HG02852 (cell line): ENCODE results near the gene SSH3.

Experiments
- ATAC-seq: cut with Tn5 transposase; IDR thresholded peaks from one replicate; pipeline ENCODE4 v1.9.1; 2021; ENCODE audit warnings: mild to moderate bottlenecking, moderate library complexity; ENCODE audit not compliant: unreplicated experiment

The SSH3 gene

DNA sequence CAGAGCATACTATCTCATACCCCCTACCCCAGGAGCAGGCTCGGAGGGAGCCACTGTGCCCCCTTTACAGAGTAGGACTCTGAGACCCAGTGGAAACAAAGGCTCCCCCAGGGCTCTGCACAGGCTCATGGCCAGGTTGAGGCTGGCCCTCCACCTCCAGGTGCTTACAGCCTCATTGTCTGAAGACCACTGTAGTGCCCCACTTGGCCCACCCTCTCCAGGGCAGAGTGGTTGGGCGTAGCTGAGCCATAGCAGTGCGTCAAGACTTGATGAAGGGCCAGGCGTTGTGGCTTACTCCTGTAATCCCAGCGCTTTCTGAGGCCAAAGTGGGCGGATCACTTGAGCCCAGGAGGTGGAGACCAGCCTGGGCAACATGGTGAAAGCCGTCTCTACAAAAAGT is 12.5 kb upstream of the SSH3 start:
- no peak for ATAC-seq

DNA sequence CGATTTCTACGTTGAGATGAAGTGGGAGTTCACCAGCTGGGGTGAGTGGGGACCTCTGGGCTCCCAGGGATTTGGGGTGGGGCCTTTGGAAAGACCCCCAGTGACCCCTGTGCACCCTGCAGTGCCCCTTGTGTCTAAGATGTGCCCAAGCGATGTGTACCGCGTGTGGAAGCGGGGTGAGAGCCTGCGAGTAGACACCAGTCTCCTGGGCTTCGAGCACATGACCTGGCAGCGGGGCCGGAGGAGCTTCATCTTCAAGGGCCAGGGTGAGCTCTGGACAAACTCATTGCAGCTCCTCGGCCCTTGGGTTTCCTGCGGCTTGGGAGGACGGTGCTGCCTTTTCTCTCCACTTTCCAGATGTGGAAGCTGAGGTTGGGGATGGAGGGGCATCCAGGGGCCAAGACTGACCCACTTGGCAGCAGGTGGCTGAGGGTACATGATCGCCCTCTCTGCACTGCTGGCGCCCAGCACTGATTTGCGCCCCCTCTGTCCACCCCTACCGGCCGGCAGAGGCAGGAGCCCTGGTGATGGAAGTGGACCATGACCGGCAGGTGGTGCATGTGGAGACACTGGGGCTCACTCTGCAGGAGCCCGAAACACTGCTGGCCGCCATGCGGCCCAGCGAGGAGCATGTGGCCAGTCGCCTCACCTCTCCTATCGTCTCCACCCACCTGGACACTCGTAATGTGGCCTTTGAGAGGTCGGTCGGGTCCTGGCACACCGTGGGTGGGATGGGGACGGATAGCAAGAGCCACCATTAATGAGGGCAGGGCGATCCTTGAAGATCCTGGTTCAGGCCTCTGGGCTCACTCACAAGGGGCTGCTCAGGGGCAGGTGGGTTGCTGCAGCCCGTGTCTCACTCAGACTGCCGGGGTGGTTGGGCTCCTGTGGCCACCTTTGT is 11.6 kb upstream of the SSH3 start:
- no peak for ATAC-seq

DNA sequence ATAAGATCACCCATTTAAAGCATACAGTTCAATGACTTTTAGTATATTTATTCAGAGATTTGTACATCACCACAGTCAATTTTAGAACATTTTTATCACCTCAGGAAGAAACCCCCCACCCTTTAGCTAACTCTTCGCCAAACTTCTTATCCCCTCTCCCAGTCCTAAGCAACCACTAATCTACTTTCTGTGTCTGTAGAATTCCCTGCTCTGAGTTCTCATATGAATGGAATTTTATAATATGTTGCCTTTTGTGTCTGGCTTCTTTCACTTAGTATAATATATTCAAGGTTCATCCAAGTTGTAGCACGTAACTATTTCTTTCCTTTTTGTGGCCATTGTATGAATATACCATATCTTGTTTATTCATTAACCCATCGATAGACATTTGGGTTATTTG is 10.7 kb upstream of the SSH3 start:
- no peak for ATAC-seq

DNA sequence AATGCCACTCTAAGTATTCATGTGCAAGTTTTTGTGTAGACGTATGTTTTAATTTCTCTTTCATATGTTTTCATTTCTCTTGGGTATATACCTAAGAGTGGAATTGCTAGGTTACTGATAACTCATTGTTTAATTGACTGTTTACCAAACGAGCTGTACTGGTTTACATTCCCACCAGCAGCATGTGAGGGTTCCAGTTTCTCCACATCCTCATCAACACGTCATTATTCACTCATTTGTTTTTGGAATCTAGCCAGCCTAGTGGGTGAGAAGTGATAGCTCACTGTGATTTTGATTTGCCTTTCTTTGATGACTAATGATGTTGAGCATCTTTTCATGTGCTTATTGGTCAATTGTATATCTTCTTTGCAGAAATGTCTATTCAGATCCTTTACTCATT is 10.2 kb upstream of the SSH3 start:
- ATAC-seq = no peak

DNA sequence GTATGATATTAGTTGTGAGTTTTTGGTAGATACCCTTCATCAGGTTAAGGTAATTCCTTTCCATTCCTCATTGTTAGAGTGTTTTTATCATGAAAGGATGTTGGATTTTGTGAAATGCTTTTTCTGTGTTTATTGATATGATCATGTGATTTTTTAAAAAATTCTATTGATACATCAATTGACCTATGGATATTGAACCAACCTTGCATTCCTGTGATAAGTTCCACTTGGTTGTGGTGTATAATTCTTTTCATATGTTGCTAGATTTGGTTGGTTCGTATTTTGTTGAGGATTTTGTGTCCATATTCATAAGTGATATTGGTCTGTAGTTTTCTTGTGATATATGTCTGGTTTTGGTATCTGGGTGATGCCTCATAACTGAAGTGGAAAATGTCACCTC is 7.5 kb upstream of the SSH3 start:
- ATAC-seq = no peak

DNA sequence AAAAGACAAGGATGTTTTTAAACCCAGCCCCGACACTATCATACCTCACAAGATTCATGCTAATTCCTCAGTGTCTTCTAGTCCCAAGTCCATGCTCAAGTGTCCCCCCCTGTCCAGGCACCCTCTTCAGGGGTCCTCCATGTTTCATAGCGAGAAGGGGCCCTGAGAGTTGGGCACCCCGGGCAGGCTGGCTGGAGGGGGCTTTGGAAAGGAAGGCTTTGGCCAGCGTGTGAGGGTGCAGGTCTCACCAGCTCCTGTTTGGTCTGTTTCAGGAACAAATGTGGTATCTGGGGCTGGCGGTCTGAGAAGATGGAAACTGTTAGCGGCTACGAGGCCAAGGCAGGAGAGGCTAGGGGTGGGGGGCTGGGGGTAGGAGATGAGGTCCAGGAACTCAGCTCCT is 4.5 kb upstream of the SSH3 start:
- no peak for ATAC-seq

DNA sequence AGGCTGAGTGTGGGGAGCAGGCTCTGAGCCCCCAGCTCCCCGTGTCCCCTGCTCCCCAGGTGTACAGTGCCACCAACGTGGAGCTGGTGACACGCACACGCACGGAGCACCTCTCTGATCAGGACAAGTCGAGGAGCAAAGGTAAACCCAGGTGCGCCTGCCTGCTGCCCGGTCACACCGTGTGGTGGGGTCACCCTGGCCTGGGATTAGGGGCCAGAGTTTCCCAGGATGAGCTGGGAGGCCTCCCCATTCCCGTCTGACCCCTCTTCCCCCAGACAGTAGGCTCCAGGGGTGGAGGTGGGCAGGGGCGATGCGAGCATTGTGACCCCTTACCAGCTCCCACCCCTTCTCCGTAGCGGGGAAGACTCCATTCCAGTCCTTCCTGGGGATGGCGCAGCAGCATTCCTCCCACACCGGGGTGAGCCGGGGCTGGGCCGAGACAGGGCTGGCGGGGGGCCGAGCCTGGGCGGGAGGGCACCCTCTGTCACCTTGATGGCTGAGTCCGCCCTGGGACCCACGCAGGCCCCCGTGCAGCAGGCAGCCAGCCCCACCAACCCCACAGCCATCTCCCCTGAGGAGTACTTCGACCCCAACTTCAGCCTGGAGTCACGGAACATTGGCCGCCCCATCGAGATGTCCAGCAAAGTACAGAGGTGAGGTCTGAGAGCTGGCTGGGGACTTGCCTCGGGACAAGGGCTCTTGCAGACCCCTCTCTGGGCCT is 3.7 kb upstream of the SSH3 start:
- ATAC-seq = no peak

DNA sequence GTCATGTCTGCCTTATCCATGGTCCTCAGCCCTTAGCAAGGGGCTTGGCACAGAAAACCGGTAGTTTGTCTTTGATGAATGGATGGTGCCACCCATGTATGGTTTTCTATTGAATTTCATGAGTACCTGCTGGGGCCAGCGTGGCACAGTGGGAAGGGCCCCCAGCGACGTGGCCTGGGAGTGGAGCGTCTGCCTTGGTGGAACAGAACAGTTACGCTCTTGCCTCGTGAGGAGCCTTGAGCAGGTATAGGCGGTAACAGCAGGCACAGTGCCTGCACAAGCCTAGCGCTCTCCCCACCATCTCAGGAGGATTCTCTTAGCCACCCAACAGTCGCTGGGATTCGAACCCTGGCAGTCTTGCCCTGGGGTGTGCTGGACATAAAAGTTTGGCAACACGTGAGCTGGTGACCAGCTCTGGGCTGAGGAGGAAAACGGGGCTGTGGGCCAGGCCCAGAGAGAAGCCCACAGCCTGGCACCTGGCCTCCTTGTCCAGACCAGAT is 3.0 kb upstream of the SSH3 start:
- ATAC-seq = no peak

DNA sequence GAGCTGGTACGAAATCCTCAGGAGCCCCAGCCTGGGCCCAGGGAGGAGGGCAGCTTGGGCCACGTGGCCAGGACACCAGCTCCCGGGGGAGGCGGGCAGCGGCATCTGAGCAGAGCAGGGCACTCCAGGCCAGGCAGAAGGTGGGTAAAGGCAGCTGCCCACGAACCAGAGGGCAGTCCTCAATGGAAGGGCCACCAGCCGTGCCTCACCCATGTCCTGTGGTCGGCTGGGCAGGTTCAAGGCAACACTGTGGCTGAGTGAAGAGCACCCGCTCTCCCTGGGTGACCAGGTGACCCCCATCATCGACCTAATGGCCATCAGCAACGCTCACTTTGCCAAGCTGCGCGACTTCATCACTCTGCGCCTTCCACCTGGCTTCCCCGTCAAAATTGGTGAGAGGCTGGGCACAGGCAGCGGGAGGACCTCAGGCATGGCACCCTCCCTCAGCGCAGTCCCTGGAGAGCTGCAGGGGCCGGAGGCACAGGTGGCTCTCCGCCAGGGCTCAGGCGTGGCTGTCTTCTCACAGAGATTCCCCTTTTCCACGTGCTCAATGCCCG is 2.5 kb upstream of the SSH3 start:
- ATAC-seq = no peak

DNA sequence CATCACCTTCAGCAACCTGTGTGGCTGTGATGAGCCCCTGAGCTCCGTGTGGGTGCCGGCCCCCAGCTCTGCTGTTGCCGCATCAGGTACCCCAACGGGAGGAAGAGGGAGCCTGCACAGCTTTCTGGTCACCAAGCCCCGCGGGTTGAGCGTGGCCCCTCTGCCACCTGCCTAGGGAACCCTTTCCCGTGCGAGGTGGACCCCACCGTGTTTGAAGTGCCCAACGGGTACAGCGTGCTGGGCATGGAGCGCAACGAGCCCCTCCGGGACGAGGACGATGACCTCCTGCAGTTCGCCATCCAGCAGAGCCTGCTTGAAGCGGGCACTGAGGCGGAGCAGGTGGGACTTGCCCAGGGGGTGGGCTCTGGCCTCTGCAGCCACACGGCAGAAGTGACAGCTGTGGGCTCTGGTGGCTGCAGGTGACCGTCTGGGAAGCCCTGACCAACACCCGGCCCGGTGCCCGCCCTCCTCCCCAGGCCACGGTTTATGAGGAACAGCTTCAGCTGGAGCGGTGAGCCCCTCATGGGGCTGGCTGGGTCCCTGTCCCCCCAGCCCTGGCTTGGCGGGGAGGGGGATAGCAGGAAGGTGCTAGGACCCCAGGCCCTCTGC is 1.9 kb upstream of the SSH3 start:
- no peak for ATAC-seq

DNA sequence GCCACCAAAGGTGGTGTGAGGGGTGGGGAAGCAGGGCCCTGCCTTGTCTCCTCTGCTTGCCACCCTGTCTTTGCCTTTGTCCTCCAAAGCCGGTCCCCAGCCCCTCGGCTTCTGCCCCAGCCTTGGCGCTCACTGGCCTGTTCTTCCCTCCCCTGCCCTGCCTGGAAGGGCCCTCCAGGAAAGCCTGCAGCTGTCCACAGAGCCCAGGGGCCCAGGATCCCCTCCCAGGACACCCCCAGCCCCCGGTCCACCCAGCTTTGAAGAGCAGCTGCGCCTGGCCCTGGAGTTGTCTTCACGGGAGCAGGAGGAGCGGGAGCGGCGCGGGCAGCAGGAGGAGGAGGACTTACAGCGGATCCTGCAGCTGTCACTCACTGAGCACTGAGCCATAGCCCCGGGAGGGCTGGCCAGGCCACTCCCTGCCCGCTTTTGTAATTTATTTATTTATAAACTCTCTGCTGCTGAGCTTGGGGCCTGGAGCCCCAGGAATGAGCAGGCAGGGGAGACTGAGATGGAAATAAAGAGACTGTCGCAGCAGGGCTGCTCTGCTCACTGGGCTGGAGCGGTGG is 1.3 kb upstream of the SSH3 start:
- ATAC-seq = no peak

DNA sequence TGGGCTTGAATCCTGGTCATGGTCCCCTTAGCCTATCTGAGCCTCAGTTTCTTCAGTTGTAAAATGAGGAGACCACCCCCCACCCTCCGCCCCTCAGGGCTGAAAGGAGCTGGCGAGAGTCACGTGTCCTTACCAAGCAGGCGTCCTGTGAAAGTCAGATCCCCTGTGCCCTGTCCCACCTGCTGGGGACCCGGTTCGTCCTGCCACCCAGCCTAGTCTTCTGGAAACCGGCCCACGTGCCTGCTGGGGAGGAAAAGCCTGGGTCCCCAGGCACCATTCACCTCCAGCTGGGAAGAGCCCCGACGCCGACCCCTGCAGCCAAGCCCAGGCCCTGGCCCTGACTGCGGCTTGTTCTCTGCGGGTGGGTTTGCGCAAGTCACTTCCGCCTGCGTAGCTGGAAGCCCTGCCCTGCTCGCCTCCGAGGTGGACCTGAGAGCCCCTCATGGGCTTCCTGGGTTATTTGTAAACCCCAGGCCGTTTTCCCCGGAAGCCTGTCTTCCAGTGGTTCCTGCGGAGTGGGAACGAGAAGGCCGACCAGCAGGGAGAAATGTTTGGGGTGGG is 679 bp upstream of the SSH3 start:
- no peak for ATAC-seq

DNA sequence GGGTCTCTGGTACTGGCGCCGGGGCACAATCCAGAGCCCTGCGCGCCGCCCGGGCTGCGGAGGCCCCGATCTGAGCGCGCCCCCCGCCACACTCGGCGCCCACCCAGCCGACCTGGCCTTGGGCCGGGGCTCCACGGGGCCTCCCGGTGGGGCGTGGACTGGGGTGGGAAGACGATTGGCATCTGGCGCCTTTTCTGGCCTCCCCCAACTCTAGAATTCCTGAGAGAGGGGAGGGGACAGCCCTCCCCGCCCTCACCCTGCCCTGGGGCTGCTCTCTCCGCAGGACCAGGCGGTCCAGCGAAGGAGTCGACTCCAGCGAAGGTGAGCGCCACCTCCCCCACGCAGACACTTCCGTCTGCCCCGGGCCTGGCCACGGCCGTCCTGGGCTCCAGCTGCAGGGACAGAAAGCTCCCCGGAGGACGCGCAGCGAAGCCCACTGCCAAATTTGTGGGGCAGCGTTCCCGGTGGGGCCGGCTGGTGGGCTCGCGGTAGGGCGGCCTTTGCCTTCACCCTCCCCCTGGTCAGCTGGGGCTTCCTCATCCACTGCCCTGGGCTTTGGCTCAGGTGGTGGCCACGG is 593 bp downstream of the SSH3 start:
- no peak for ATAC-seq

DNA sequence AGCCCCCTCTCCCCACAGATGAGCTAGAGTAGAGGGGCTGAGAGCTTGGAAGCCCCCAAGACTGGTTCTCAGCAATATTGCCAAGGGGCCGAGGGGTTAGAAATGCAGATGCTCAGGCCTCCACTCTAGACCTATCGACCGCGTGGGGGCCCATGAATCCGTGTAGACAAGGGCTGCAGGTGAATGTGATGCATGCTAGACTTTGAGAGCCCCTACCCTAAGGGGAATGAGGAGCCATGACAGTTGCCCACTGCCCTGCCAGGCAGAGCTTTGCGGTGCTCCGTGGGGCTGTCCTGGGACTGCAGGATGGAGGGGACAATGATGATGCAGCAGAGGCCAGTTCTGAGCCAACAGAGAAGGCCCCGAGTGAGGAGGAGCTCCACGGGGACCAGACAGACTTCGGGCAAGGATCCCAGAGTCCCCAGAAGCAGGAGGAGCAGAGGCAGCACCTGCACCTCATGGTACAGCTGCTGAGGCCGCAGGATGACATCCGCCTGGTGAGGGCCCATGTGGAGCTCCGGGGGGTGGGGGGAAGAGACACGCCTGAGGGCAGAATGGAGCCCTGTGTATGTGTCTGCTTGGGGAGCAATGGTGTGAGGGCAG is 1.3 kb downstream of the SSH3 start:
- ATAC-seq = no peak

DNA sequence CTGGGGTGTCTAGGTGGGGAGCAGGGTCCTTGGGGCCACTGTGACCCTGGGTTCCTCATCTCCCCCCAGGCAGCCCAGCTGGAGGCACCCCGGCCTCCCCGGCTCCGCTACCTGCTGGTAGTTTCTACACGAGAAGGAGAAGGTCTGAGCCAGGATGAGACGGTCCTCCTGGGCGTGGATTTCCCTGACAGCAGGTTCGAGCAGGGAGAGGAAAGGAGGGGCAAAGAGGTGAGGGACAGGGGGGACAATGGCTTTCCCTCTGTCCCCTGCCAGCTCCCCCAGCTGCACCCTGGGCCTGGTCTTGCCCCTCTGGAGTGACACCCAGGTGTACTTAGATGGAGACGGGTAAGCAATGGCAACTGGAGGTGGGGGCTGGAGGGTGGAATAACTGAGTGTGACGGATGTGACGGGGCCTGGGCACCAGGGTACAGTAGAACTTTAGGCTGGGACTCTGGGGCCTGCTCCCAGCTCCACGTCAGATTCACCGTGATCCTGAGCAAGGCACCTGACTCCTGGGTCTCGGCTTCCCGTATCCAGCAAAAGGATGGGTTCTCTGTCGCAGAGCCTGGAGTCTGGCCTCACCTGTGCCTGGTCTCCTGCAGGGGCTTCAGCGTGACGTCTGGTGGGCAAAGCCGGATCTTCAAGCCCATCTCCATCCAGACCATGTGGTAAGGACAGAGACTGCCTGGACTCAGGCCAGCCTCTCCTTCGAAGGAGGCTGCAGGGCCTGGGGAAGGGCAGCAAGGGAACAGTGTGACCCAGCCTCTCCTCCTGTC is 3.6 kb downstream of the SSH3 start:
- ATAC-seq = no peak

DNA sequence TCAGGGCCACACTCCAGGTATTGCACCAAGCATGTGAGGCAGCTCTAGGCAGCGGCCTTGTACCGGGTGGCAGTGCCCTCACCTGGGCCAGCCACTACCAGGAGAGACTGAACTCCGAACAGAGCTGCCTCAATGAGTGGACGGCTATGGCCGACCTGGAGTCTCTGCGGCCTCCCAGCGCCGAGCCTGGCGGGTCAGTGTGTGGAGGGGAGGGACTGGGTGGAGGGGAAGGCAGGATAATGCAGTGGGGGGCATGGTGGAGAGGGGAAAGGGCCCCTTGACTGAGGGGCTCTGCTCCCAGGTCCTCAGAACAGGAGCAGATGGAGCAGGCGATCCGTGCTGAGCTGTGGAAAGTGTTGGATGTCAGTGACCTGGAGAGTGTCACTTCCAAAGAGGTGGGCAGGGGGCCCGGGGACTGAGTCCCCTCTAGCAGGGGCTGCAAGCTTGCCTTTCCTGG is 4.2 kb downstream of the SSH3 start:
- no peak for ATAC-seq

DNA sequence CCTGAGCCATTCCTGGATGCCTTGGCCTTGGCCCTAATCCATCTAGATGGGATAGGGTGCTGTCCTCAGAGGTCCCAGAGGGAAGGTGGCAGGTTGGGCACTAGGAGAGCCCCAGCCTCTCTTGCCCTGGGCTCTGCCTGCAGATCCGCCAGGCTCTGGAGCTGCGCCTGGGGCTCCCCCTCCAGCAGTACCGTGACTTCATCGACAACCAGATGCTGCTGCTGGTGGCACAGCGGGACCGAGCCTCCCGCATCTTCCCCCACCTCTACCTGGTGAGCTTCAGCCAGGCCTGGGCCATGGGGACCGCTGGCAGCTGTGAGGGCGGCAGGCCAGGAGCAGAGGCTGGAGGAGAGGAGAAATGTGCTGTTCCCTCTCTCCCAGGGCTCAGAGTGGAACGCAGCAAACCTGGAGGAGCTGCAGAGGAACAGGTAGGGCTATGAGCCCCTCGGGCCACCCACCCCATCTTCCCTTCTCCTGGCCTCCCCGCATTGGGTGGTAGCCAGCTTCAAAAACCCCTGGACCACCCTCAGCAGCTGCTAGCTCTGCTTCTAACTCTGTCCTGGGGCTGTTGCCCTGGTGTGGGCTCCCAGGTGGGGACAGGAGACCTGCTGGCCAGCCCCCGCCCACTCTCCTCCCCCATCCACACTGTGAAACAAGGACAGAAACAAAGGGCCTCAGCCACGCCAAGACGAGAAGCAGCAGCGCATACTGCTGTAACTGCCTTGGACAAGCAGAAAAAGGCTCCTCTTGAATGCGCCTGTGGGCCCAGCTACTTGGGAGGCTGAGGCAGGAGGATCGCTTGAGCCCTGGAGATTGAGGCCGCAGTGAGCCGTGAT is 4.9 kb downstream of the SSH3 start:
- ATAC-seq = no peak

DNA sequence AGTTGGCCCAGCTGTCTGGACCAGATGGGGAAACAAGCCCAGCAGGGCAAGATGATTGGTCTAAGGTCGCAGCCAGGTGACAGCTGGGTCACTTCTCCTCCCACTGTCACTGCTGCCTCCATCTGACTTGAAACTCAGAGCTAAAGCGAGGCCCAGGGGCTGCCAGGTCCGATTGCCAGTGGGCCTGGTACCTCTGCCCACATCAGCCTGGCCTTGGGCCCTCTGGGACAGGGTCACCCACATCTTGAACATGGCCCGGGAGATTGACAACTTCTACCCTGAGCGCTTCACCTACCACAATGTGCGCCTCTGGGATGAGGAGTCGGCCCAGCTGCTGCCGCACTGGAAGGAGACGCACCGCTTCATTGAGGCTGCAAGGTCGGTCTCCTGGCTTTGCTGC is 5.8 kb downstream of the SSH3 start:
- ATAC-seq = no peak
